PFSK-1 (cell line): ENCODE measurements around the gene LRRC36.

Experiments
- POLR2AphosphoS5 ChIP-seq: IDR thresholded peaks from 2 replicates; pipeline ENCODE4 v1.6.1; 2012; ENCODE audit warnings: low read depth, mild to moderate bottlenecking, control low read depth, low read length, moderate library complexity
- SIN3A ChIP-seq: IDR thresholded peaks from 2 replicates; pipeline ENCODE4 v1.6.1; 2012; ENCODE audit warnings: mild to moderate bottlenecking, low read length, moderate library complexity, borderline replicate concordance; ENCODE audit not compliant: insufficient read depth
- TAF1 ChIP-seq: IDR thresholded peaks from 2 replicates; pipeline ENCODE4 v1.6.1; 2012; ENCODE audit warnings: low read length, control low read depth, borderline replicate concordance; ENCODE audit not compliant: insufficient read depth
- TF ChIP-seq, protein P1 (sequence below), 2 experiments: IDR thresholded peaks; 2 replicates each; pipeline versions ENCODE4 v1.6.1 to v1.8.0; 2011 to 2012; ENCODE audit warnings: low read depth in 2 of 2, low read length in 2 of 2, control low read depth in 1 of 2, inconsistent platforms in 1 of 2, mild to moderate bottlenecking in 1 of 2, moderate library complexity in 1 of 2; ENCODE audit not compliant: insufficient read depth in 1 of 2

DNA sequence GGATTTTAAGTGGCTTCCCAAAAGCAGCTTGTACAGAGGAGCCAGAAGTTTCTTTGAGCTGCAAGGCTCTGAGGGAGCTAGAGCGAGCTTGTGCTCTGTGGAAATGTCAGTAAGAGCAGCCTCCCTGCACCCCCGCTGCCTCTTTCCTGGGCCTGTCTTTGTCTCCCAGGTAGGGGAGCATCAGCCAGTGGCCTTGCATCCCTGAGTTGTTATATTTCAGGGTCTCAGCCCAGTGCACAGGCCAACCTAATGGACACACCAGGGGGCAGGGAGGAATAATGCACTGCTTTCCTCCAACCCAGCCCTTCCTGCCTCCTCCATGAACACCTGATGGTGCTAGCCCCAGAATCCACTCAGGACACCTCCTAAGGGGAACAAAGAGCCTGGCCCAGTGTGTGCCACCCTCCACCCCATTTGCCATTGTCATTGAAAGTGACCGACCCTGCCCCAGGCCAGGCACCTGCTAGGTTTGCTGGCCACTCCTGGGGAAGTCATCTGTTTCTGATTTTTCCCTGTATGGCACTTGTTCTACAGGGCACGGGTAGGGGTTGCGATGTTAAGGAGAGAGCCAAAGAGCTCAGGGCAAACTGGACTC lies 60.3 kb downstream of the LRRC36 start:
- TF ChIP-seq TAF1 (no peak), POLR2AphosphoS5 (no peak), SIN3A (no peak)
- TF ChIP-seq, protein P1, sequence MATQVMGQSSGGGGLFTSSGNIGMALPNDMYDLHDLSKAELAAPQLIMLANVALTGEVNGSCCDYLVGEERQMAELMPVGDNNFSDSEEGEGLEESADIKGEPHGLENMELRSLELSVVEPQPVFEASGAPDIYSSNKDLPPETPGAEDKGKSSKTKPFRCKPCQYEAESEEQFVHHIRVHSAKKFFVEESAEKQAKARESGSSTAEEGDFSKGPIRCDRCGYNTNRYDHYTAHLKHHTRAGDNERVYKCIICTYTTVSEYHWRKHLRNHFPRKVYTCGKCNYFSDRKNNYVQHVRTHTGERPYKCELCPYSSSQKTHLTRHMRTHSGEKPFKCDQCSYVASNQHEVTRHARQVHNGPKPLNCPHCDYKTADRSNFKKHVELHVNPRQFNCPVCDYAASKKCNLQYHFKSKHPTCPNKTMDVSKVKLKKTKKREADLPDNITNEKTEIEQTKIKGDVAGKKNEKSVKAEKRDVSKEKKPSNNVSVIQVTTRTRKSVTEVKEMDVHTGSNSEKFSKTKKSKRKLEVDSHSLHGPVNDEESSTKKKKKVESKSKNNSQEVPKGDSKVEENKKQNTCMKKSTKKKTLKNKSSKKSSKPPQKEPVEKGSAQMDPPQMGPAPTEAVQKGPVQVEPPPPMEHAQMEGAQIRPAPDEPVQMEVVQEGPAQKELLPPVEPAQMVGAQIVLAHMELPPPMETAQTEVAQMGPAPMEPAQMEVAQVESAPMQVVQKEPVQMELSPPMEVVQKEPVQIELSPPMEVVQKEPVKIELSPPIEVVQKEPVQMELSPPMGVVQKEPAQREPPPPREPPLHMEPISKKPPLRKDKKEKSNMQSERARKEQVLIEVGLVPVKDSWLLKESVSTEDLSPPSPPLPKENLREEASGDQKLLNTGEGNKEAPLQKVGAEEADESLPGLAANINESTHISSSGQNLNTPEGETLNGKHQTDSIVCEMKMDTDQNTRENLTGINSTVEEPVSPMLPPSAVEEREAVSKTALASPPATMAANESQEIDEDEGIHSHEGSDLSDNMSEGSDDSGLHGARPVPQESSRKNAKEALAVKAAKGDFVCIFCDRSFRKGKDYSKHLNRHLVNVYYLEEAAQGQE (IDR thresholded peaks at IDR 0.05; ENCODE audit: insufficient read depth in 1 of 2, low read depth in 2 of 2, low read length in 2 of 2), result no peak
